GM12865 (cell line): ENCODE measurements around the gene GRID1.

Experiments
- DNase-seq: peaks from one replicate; pipeline ENCODE4 v3.0.0; 2010; ENCODE audit warnings: low read depth
- H3K4me3 ChIP-seq: 2 replicates; pipeline ENCODE4 v1.5.1; 2011; ENCODE audit warnings: mild to moderate bottlenecking, low read depth, low read length, control low read depth
- TF ChIP-seq, protein P1 (sequence below): IDR thresholded peaks from 2 replicates; pipeline ENCODE4 v1.5.1; 2011; ENCODE audit warnings: low read length, control low read depth, low read depth, inconsistent platforms; ENCODE audit not compliant: insufficient read depth; ENCODE audit errors: missing control alignments

The GRID1 gene

DNA sequence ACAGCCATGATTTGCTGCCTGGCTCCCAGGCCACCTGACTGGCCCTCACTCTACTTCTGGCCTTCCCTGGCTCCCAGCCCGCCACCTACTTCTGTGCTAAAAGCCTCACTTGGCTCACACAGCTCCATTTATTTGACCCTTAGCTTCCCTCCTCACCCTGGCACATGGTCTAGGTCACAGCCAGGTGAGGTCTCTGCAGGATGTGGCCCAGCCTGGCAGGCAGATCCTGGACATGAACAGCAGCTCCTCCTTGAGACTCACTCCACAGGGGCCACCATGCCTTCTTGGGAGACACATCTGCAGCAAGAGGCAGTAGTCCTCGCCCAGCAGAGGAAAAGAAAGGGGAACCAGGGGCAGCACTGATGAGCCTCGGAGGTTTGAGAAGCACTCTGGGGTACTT, 64.6 kb downstream of the GRID1 start:
- no peak for DNase-seq
- TF ChIP-seq, protein P1, sequence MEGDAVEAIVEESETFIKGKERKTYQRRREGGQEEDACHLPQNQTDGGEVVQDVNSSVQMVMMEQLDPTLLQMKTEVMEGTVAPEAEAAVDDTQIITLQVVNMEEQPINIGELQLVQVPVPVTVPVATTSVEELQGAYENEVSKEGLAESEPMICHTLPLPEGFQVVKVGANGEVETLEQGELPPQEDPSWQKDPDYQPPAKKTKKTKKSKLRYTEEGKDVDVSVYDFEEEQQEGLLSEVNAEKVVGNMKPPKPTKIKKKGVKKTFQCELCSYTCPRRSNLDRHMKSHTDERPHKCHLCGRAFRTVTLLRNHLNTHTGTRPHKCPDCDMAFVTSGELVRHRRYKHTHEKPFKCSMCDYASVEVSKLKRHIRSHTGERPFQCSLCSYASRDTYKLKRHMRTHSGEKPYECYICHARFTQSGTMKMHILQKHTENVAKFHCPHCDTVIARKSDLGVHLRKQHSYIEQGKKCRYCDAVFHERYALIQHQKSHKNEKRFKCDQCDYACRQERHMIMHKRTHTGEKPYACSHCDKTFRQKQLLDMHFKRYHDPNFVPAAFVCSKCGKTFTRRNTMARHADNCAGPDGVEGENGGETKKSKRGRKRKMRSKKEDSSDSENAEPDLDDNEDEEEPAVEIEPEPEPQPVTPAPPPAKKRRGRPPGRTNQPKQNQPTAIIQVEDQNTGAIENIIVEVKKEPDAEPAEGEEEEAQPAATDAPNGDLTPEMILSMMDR = no peak
- H3K4me3 ChIP-seq = no peak overlapping the region

DNA sequence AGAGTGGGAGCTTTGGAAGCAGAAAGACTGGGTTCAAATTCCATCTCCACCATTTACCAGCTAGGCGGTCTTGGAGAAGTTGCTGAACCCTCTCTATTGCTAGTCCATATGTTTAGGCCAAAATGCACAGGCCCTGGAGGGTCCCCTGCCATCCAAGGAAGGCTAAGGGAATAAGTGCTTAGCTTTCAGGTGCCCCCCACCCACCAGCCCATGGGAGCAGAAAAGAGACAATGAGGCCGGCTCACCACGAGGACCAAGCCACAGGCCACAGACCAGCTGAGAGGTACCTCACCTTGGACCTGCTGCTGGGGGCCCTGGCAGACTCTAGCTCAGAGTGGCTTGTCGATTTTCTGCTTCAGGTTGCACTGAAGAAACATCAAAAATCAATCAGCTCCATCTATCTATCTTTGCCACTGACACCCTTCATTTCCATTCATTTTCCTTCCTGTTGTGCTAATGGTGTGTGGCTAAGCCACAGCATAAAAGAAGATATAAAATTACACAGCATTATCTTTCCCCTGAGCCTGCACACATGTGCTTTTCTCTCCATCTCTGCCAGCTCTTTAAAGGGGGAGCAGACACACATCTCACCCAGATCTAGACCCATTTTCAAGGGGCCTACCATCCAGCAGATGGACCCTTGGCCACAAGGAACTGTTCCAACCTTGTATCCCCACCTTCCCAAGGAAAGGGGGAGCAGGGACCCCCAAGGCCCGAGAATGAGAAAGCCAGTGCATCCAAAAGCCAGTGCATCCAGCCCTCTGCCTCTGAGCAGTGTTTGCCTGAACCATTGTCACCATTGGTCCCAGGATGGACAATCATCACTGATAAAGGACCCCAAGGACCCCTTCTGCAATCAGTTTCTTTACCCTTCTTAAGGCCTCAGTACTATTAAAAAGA, 65.4 kb downstream of the GRID1 start:
- no peak overlapping the region for H3K4me3 ChIP-seq
- TF ChIP-seq, protein P1 = no peak
- DNase-seq = no peak

DNA sequence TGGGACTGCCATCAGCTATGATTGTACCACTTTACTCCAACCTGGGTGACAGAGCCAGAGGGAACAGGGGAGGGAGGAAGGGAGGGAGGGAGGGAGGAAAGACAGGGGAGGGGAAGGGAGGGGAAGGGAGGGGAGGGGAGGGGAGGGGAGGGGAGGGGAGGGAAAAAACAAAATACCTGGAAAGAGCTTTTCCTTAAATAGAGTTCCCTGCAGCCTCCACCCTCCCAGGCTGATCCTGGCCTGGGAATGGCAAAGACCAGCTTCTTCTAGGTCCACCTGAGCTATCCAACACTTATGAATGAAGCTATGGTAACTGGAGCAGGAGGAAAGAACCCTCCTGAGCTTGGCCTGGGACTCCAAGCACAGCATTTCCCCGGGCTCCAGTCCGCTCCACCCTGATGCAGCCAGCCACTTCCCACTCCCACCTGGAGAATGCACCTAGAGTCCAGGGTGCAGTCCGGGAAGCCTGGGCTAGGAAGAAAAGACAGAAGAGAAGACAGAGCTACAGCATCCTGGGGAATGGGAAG, 66.1 kb downstream of the GRID1 start:
- TF ChIP-seq, protein P1 = no peak
- DNase-seq = no peak
- H3K4me3 ChIP-seq = no peak overlapping the region

DNA sequence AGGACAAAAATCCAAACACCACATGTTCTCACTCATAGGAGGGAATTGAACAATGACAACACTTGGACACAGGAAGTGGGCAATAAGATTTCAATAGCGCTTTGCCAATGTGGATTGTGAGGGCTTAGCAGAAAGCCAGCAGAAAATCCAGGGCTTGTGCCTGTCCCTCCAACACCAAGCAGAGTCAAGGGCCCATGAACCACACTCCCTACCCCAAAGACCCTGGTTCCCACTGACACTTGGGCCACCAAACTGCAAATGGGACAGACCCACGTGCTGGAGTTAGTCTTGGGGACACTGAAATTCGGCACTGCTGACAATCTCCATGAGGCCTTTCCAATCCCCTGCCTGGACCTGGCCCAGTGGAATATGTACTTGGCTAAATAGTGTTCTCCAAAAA, 67.0 kb downstream of the GRID1 start:
- DNase-seq = no peak
- no peak overlapping the region for H3K4me3 ChIP-seq
- TF ChIP-seq, protein P1 = no peak

DNA sequence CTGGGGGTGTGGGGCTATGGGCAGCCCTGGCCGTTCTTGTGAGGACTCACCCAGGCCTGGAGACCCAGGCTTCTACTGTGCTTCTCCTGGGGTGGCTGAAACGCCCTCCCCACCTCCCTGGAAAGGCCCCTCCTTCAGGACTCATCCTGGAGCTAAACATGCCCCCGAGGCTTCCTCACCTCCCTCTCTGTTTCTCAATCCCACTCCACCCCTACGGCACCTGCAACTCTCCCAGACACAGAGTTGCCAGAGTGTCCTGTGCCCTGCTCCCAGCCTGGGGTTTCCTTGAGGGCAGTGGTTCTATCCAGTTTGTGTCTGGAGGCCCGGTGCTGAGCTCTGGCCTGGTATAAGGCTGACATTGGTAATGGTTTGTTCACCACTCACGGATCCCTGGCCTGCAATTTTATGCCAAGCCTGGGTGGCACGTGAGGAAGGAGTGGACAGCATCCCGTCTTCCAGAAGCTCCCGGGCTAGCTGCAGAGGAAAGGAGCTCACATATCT, 68.0 kb downstream of the GRID1 start:
- no peak for DNase-seq
- TF ChIP-seq, protein P1 = no peak
- H3K4me3 ChIP-seq = no peak overlapping the region

DNA sequence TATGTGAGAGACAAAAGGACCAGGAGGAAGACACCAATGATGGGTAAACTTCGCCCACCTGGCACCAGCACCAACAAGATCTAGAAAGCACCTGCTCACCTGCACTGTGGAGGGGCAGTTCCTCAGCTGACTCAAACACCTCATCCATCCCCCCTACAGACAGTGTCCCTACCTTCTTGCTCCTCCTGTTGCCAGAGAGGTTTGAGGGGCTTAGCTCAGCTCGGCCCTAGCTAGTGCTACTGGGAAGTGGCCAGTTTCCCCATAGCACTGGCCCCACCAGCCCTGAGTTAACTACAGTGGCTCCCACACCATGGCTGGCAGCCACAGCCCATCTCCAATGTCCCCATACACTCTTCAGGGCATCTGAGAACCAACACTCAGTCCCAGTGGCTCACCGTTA, 70.8 kb downstream of the GRID1 start:
- no peak overlapping the region for H3K4me3 ChIP-seq
- DNase-seq = no peak
- TF ChIP-seq, protein P1 = no peak
